ENCODE results near the gene DNAL4.

The DNAL4 gene

GRCh38 chr22:38751422-38752346 is 42.3 kb downstream of the DNAL4 start:
- DNase-seq (ENCODE audit: low read depth) = peak; percentile 91
- H3K4me3 ChIP-seq (ENCODE audit: low read depth, low read length) = peak overlapping the region; percentile 34

GRCh38 chr22:38751066-38751421 is 42.9 kb downstream of the DNAL4 start:
- TF ChIP-seq MAX (IDR thresholded peaks at IDR 0.05; ENCODE audit: low read depth, low read length) = no peak
- TF ChIP-seq POLR2A (IDR thresholded peaks at IDR 0.05; ENCODE audit: extremely low read depth, insufficient read length) = no peak
- no peak for TF ChIP-seq CTCF (IDR thresholded peaks at IDR 0.05; ENCODE audit: low read depth, low read length)
- no peak for TF ChIP-seq MYC (IDR thresholded peaks at IDR 0.05; ENCODE audit: low read depth, low read length)
- no peak for DNase-seq (ENCODE audit: low read depth)
- H3K4me3 ChIP-seq (ENCODE audit: low read depth, low read length) = peak overlapping the region; percentile 13

More at GRCh38 chr22:38751422-38752346, 42.3 kb downstream of the DNAL4 start:
- no peak for TF ChIP-seq CTCF (IDR thresholded peaks at IDR 0.05; ENCODE audit: low read depth, low read length)
- TF ChIP-seq MYC (IDR thresholded peaks at IDR 0.05; ENCODE audit: low read depth, low read length) = 0 out of 2 replicates have a peak, but pooled peaks have one; percentile 23
- TF ChIP-seq POLR2A (IDR thresholded peaks at IDR 0.05; ENCODE audit: extremely low read depth, insufficient read length) = no peak
- peak; percentile 55 for TF ChIP-seq MAX (IDR thresholded peaks at IDR 0.05; ENCODE audit: low read depth, low read length)

GRCh38 chr22:38750638-38751037 is 43.3 kb downstream of the DNAL4 start:
- TF ChIP-seq CTCF (IDR thresholded peaks at IDR 0.05; ENCODE audit: low read depth, low read length) (no peak), POLR2A (IDR thresholded peaks at IDR 0.05; ENCODE audit: extremely low read depth, insufficient read length) (no peak), MYC (IDR thresholded peaks at IDR 0.05; ENCODE audit: low read depth, low read length) (no peak), MAX (IDR thresholded peaks at IDR 0.05; ENCODE audit: low read depth, low read length) (no peak)

GRCh38 chr22:38750104-38750503 is 43.8 kb downstream of the DNAL4 start:
- no peak for DNase-seq (ENCODE audit: low read depth)
- no peak overlapping the region for H3K4me3 ChIP-seq (ENCODE audit: low read depth, low read length)
- TF ChIP-seq MYC (IDR thresholded peaks at IDR 0.05; ENCODE audit: low read depth, low read length) (no peak), CTCF (IDR thresholded peaks at IDR 0.05; ENCODE audit: low read depth, low read length) (no peak), MAX (IDR thresholded peaks at IDR 0.05; ENCODE audit: low read depth, low read length) (no peak), POLR2A (IDR thresholded peaks at IDR 0.05; ENCODE audit: extremely low read depth, insufficient read length) (no peak)

More at GRCh38 chr22:38750638-38751037, 43.3 kb downstream of the DNAL4 start:
- no peak overlapping the region for H3K4me3 ChIP-seq (ENCODE audit: low read depth, low read length)
- DNase-seq (ENCODE audit: low read depth) = no peak

- TF ChIP-seq MYC (IDR thresholded peaks at IDR 0.05; ENCODE audit: low read depth, low read length) (no peak), POLR2A (IDR thresholded peaks at IDR 0.05; ENCODE audit: extremely low read depth, insufficient read length) (no peak), MAX (IDR thresholded peaks at IDR 0.05; ENCODE audit: low read depth, low read length) (no peak), CTCF (IDR thresholded peaks at IDR 0.05; ENCODE audit: low read depth, low read length) (no peak)
Observed at GRCh38 chr22:38748487-38749136, 45.3 kb downstream of the DNAL4 start.

More at GRCh38 chr22:38748487-38749136, 45.3 kb downstream of the DNAL4 start:
- no peak for DNase-seq (ENCODE audit: low read depth)
- H3K4me3 ChIP-seq (ENCODE audit: low read depth, low read length) = no peak overlapping the region

Measured in NB4 (cell line).